HepG2 (cell line): ENCODE results near the gene APOA1. TPM values are rescaled to one million over a fixed set of nuclear protein-coding genes. Genes with fewer than 3 reads are reported as not detected.
A peak's percentile ranks its signal among the peaks of the same experiment; 100 is the strongest.

Experiments
- ASH2L ChIP-seq: fragments of 300-600, 200-600 bp; sonication (generic); IDR thresholded peaks from 2 replicates; pipeline ENCODE4 v1.7.0; 2017; ENCODE audit warnings: low read depth, mild to moderate bottlenecking, moderate library complexity, mixed read lengths, low read length; ENCODE audit not compliant: insufficient read length
- ATM ChIP-seq: fragments of 450-650 bp; IDR thresholded peaks from 2 replicates; pipeline ENCODE4 v1.7.1; 2017; ENCODE audit warnings: mild to moderate bottlenecking, borderline replicate concordance
- NFE2L1 ChIP-seq: sonication (generic); formaldehyde crosslinking; IDR thresholded peaks from 2 replicates; pipeline ENCODE4 v1.4.0; 2020; ENCODE audit warnings: missing genetic modification reagents, mild to moderate bottlenecking, borderline replicate concordance
- NR3C1 ChIP-seq: sonication (generic); formaldehyde crosslinking; IDR thresholded peaks from 2 replicates; pipeline ENCODE4 v1.4.0; 2020; ENCODE audit warnings: missing genetic modification reagents
- YY1 ChIP-seq: IDR thresholded peaks from 2 replicates; pipeline ENCODE4 v1.6.1; 2011; ENCODE audit warnings: low read length, low read depth, moderate library complexity, mild to moderate bottlenecking; ENCODE audit not compliant: insufficient read depth, insufficient replicate concordance
- ZBTB21 ChIP-seq: sonication (generic); formaldehyde crosslinking; IDR thresholded peaks from 2 replicates; pipeline ENCODE4 v1.4.0; 2020; ENCODE audit warnings: missing genetic modification reagents
- ZEB1 ChIP-seq: IDR thresholded peaks from 2 replicates; pipeline ENCODE4 v1.6.1; 2012; ENCODE audit warnings: mild to moderate bottlenecking, low read depth, inconsistent platforms; ENCODE audit not compliant: insufficient replicate concordance
- ZNF33B ChIP-seq: sonication (generic); formaldehyde crosslinking; IDR thresholded peaks from 2 replicates; pipeline ENCODE4 v1.5.1; 2020; ENCODE audit warnings: mild to moderate bottlenecking, missing genetic modification reagents
- ZNF460 ChIP-seq: sonication (generic); formaldehyde crosslinking; IDR thresholded peaks from 2 replicates; pipeline ENCODE4 v1.5.1; 2020; ENCODE audit warnings: missing genetic modification reagents, mild to moderate bottlenecking, borderline replicate concordance
- ZNF549 ChIP-seq: sonication (generic); formaldehyde crosslinking; IDR thresholded peaks from 2 replicates; pipeline ENCODE4 v1.5.0; 2020; ENCODE audit warnings: missing genetic modification reagents
- ZNF747 ChIP-seq: sonication (generic); formaldehyde crosslinking; IDR thresholded peaks from 2 replicates; pipeline ENCODE4 v1.8.1; 2023; ENCODE audit warnings: missing genetic modification reagents, mild to moderate bottlenecking, borderline replicate concordance
- polyA plus RNA-seq, 8 experiments: library from polyadenylated mRNA; depleted of rRNA in 3 of 8; stranded (reverse) in 7 of 8; unstranded in 1 of 8; fragments of >200 nt; fragmentation: Illumina TruSeq in 4 of 8; extraction: Trizol in 4 of 8; gene quantifications; 2 replicates each; pipeline versions ENCODE4 v1.2.1 to v1.2.3, GENCODE V29; 2011 to 2016; ENCODE audit warnings: low read depth in 4 of 8, missing spikeins in 1 of 8, mixed read lengths in 1 of 8; ENCODE audit not compliant: insufficient read depth in 1 of 8
- total RNA-seq, 5 experiments: library from RNA; depleted of rRNA; stranded (reverse); fragments of >200 nt; fragmentation: Illumina TruSeq; extraction: Trizol; gene quantifications; 2 replicates each; pipeline ENCODE4 v1.2.3, GENCODE V29; 2016; ENCODE audit warnings: low read depth in 1 of 5
- TF ChIP-seq, protein P1 (sequence below): sonication (generic); formaldehyde crosslinking; IDR thresholded peaks from 2 replicates; pipeline ENCODE4 v1.4.0; 2020; ENCODE audit warnings: mild to moderate bottlenecking, missing genetic modification reagents
- TF ChIP-seq, protein P2 (sequence below): sonication (generic); formaldehyde crosslinking; IDR thresholded peaks from 2 replicates; pipeline ENCODE4 v1.4.0; 2020; ENCODE audit warnings: low read depth, missing genetic modification reagents
- TF ChIP-seq, protein P3 (sequence below): sonication (generic); formaldehyde crosslinking; IDR thresholded peaks from 2 replicates; pipeline ENCODE4 v1.8.1; 2023; ENCODE audit warnings: missing genetic modification reagents, inconsistent platforms, borderline replicate concordance
- TF ChIP-seq, protein P4 (sequence below): sonication (generic); formaldehyde crosslinking; IDR thresholded peaks from 2 replicates; pipeline ENCODE4 v1.4.0; 2020; ENCODE audit warnings: missing genetic modification reagents

Gene APOA1
- total and polyA plus RNA-seq, 2 of the 13 experiments (the other 11 are each of a cell fraction or from before 2014, with no cell fraction given), result 1,973 to 5,485 TPM

DNA sequence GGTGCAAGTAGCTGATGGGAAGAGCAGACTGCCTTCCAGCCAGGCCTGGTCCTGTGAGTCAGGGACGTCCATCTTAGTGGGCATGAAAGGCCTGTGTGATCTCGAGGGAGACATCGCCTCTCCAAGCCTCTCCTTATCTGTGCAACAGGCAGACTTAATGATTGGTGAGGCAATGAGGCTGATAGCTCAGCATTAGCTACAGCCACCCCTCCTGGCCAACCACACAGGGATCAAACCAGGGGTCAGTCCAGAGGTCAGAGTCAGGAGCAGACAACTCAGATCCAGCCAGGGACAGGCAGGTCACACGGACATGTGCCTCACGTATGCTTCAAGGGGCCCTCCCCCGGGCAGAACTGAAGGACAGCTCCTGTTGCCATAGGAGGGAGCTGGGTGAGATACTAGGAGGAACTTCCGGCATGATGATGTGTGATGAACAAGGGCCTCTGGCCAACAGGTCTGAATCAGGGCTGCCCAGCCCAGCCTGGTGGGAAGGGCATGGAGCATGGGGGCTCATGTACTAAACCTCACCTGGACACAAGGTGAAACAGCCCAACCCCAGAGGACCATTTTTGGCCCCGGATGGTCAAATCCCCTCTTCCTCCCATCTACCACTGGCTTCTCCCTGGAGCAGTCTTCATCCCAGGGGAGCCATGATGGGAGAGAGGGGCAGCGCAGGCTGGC, 10.5 kb downstream of the APOA1 start (continued):
- TF ChIP-seq, protein P1, sequence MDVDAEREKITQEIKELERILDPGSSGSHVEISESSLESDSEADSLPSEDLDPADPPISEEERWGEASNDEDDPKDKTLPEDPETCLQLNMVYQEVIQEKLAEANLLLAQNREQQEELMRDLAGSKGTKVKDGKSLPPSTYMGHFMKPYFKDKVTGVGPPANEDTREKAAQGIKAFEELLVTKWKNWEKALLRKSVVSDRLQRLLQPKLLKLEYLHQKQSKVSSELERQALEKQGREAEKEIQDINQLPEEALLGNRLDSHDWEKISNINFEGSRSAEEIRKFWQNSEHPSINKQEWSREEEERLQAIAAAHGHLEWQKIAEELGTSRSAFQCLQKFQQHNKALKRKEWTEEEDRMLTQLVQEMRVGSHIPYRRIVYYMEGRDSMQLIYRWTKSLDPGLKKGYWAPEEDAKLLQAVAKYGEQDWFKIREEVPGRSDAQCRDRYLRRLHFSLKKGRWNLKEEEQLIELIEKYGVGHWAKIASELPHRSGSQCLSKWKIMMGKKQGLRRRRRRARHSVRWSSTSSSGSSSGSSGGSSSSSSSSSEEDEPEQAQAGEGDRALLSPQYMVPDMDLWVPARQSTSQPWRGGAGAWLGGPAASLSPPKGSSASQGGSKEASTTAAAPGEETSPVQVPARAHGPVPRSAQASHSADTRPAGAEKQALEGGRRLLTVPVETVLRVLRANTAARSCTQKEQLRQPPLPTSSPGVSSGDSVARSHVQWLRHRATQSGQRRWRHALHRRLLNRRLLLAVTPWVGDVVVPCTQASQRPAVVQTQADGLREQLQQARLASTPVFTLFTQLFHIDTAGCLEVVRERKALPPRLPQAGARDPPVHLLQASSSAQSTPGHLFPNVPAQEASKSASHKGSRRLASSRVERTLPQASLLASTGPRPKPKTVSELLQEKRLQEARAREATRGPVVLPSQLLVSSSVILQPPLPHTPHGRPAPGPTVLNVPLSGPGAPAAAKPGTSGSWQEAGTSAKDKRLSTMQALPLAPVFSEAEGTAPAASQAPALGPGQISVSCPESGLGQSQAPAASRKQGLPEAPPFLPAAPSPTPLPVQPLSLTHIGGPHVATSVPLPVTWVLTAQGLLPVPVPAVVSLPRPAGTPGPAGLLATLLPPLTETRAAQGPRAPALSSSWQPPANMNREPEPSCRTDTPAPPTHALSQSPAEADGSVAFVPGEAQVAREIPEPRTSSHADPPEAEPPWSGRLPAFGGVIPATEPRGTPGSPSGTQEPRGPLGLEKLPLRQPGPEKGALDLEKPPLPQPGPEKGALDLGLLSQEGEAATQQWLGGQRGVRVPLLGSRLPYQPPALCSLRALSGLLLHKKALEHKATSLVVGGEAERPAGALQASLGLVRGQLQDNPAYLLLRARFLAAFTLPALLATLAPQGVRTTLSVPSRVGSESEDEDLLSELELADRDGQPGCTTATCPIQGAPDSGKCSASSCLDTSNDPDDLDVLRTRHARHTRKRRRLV, result peak; percentile 86; the same call in 1 of the 2 replicates
- TF ChIP-seq ZNF460, result peak; percentile 31; the same call in 1 of the 2 replicates
- TF ChIP-seq ZNF549, result no peak
- TF ChIP-seq ZNF33B (CRISPR knock-in tag), result no peak
- TF ChIP-seq, protein P2, sequence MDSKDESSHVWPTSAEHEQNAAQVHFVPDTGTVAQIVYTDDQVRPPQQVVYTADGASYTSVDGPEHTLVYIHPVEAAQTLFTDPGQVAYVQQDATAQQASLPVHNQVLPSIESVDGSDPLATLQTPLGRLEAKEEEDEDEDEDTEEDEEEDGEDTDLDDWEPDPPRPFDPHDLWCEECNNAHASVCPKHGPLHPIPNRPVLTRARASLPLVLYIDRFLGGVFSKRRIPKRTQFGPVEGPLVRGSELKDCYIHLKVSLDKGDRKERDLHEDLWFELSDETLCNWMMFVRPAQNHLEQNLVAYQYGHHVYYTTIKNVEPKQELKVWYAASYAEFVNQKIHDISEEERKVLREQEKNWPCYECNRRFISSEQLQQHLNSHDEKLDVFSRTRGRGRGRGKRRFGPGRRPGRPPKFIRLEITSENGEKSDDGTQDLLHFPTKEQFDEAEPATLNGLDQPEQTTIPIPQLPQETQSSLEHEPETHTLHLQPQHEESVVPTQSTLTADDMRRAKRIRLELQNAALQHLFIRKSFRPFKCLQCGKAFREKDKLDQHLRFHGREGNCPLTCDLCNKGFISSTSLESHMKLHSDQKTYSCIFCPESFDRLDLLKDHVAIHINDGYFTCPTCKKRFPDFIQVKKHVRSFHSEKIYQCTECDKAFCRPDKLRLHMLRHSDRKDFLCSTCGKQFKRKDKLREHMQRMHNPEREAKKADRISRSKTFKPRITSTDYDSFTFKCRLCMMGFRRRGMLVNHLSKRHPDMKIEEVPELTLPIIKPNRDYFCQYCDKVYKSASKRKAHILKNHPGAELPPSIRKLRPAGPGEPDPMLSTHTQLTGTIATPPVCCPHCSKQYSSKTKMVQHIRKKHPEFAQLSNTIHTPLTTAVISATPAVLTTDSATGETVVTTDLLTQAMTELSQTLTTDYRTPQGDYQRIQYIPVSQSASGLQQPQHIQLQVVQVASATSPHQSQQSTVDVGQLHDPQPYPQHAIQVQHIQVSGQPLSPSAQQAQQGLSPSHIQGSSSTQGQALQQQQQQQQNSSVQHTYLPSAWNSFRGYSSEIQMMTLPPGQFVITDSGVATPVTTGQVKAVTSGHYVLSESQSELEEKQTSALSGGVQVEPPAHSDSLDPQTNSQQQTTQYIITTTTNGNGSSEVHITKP (CRISPR knock-in tag), result no peak
- TF ChIP-seq, protein P3, sequence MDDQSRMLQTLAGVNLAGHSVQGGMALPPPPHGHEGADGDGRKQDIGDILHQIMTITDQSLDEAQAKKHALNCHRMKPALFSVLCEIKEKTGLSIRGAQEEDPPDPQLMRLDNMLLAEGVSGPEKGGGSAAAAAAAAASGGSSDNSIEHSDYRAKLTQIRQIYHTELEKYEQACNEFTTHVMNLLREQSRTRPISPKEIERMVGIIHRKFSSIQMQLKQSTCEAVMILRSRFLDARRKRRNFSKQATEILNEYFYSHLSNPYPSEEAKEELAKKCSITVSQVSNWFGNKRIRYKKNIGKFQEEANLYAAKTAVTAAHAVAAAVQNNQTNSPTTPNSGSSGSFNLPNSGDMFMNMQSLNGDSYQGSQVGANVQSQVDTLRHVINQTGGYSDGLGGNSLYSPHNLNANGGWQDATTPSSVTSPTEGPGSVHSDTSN (CRISPR knock-in tag), result no peak
- peak; percentile 74; the same call in 1 of the 2 replicates for TF ChIP-seq ZNF747 (CRISPR knock-in tag)
- TF ChIP-seq ZBTB21 (CRISPR knock-in tag), result no peak
- TF ChIP-seq NR3C1 (CRISPR knock-in tag), result no peak
- no peak; the same call in 1 of the 2 replicates for TF ChIP-seq NFE2L1 (CRISPR knock-in tag)
- peak; percentile 49 for TF ChIP-seq ASH2L
- TF ChIP-seq ATM, result no peak
- TF ChIP-seq, protein P4, sequence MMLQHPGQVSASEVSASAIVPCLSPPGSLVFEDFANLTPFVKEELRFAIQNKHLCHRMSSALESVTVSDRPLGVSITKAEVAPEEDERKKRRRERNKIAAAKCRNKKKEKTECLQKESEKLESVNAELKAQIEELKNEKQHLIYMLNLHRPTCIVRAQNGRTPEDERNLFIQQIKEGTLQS, result peak; percentile 35; the same call in 1 of the 2 replicates
- TF ChIP-seq YY1, result peak; percentile 17
- no peak for TF ChIP-seq ZEB1
